MM.1S (cell line): Measurements from ENCODE around the gene AGAP1.

Source experiments
- EZH2 ChIP-seq: fragments of 300-600 bp; sonication (generic); optimal IDR thresholded peaks from 2 replicates; pipeline ENCODE3; 2017; ENCODE audit warnings: low read depth, mild to moderate bottlenecking, antibody characterized with exemption, low read length, mixed read lengths
- TF ChIP-seq, protein P1 (sequence below): fragments of 300-600 bp; sonication (generic); IDR thresholded peaks from 2 replicates; pipeline ENCODE4 v1.5.1; 2016; ENCODE audit warnings: antibody characterized with exemption, low read length, mixed read lengths

DNA sequence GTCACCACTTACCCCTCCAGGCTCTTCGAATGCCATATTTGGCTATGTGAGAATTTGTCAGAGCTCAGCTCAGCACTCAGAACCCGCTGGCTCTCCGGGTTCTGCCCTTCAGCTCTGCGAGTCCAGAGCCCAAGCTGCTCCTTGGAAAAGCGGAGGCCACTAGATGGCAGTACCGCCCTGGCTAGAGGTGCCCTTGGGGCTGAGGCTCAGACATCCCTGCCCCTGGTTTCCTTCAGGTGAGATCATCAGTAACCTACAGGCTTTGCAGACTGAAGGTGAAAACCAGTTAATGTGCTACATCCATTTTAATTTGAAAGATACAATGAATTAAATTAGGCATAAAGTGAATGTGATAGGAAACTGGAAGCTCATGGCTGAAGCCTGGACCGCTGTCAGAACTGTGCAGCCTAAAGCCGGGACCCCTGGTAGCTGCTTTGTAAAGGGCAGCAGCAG is 285.6 kb downstream of the AGAP1 start:
- TF ChIP-seq, protein P1, sequence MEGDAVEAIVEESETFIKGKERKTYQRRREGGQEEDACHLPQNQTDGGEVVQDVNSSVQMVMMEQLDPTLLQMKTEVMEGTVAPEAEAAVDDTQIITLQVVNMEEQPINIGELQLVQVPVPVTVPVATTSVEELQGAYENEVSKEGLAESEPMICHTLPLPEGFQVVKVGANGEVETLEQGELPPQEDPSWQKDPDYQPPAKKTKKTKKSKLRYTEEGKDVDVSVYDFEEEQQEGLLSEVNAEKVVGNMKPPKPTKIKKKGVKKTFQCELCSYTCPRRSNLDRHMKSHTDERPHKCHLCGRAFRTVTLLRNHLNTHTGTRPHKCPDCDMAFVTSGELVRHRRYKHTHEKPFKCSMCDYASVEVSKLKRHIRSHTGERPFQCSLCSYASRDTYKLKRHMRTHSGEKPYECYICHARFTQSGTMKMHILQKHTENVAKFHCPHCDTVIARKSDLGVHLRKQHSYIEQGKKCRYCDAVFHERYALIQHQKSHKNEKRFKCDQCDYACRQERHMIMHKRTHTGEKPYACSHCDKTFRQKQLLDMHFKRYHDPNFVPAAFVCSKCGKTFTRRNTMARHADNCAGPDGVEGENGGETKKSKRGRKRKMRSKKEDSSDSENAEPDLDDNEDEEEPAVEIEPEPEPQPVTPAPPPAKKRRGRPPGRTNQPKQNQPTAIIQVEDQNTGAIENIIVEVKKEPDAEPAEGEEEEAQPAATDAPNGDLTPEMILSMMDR, result peak; percentile 74
- TF ChIP-seq EZH2, result no peak
